NCI-H187 treated with DMSO at 0.1 percent for 48 hours (cell line): Measurements from ENCODE around the gene IFNA21.
"Not testable (repeated sequence)": the region's sequence is repeated elsewhere in the genome, so short reads cannot be mapped to it uniquely, and the experiment has no call there.

Experiments used
- DNase-seq: peaks from one replicate; lab custom pipeline; 2025; lab: John Stamatoyannopoulos, UW

The IFNA21 gene

GRCh38 chr9:21166560-21166959, at the start of gene IFNA21:
Gene IFNA21, minus strand, starts transcription at chr9:21166660. Its CDS starts 48 bp downstream, at chr9:21166612.
- not testable (repeated sequence) for DNase-seq

DNA sequence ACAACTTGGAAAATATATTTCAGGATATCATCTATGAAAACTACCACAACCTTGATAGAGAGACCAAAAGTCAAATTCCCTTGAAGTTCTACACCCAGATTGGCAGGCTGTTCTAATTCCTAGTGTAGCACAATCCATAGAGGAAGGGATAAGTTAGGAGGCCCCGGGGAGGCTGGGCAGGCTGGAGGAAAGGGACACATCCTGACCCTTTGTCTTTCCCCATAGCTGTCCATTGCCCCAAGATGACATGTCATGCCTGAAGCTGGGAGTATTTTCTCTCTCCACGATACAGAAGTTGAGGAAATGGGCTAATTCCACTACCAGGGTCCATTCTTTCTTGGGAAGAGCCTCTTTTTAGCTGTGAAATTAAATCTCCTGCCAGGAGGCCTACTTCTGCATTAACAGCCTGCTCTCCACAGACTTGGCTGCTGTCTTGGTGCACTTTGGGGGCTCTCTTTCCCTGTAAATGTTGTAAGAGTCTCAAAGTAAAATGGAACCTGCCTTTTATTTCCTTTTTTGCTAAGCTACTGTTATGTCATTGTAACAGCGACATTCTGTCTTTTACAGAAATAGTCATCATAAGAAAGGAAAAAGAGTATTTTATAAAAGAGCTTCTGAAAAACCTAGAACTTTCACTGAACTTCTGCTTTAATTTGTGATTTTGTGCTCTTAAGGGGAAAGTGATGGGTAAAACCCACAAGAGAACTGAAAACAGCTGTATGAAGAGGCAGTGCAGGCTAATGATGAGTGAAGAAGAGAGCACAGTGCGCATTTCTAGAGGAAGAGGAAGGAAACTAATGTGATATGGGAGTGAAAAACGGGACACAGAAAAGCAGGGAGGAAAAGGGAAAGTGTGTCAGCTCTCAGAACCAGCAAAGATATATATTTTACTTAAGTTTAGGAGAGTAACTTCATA, 47.2 kb upstream of the IFNA21 start:
- DNase-seq: not testable (repeated sequence)

- not testable (repeated sequence) for DNase-seq
Measured at GRCh38 chr9:21212160-21212559, 45.7 kb upstream of the IFNA21 start.

- not testable (repeated sequence) for DNase-seq
Measured at GRCh38 chr9:21210782-21211181, 44.3 kb upstream of the IFNA21 start.

- no peak for DNase-seq
Measured at GRCh38 chr9:21210311-21210710, 43.9 kb upstream of the IFNA21 start.

GRCh38 chr9:21207043-21207442, 40.6 kb upstream of the IFNA21 start, which contains the start of gene IFNA10:
Gene IFNA10, minus strand, starts transcription at chr9:21207143. Its CDS starts 46 bp downstream, at chr9:21207097.
- not testable (repeated sequence) for DNase-seq

DNA sequence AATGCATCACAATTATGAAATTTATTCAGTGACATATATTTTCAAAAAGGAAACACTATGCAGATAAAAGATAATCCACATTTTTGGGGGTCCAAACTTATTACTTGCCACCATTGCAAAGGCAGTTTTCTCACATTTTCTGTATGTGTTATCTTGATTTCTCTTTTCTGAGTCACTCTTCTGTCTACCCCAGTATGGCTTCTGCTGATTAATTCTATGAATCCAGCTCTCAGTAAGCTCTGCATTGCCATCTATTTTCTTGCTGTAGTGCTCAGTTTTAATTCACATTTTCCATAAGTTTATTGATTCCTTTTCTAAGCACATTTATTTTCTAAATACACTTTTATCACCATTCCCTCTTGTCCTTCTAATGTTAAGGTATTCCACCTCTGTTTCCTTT, 38.7 kb upstream of the IFNA21 start:
- DNase-seq: no peak

DNA sequence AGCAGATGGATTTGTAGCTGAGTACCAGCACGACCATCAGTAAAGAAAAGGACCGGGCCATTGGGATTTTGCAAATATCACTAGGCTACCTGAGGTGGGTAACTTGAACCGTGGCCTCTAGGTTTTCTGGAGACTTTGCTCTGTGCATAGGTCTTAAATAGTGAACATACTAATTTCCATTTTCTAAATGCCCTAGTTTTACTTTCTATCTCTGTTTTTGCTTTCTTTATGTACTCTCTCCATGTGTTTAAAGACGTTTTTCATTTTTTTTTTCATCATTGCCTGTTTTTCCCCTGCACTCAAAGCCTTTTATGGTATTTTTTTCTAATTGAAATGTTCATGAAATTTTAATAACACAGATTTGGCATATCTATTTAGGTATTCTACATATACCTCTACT, 35.6 kb upstream of the IFNA21 start, which contains the start of gene IFNA7:
IFNA7 (minus strand) TSS at position 101 of the 400 bp plus-strand sequence; CDS start at position 61, 40 bp downstream.
- DNase-seq: not testable (repeated sequence)

- DNase-seq: not testable (repeated sequence)
Measured at GRCh38 chr9:21194867-21195776, 28.7 kb upstream of the IFNA21 start.

DNA sequence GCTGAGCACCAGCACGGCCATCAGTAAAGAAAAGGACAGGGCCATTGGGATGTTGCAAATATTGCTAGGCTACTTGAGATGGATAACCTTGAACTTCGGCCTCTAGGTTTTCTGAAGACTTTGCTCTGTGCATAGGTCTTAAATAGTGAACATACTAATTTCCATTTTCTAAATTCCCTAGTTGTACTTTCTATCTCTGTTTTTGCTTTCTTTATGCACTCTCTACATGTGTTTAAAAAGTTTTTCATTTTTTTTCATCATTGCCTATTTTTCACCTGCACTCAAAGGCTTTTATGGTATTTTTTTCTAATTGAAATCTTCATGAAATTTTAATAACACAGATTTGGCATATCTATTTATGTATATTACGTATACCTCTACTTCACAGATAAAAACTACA, 21.0 kb upstream of the IFNA21 start, which contains the start of gene IFNA4:
IFNA4 (minus strand) TSS at position 101 of the 400 bp plus-strand sequence; CDS start at position 45, 56 bp downstream.
- not testable (repeated sequence) for DNase-seq

DNA sequence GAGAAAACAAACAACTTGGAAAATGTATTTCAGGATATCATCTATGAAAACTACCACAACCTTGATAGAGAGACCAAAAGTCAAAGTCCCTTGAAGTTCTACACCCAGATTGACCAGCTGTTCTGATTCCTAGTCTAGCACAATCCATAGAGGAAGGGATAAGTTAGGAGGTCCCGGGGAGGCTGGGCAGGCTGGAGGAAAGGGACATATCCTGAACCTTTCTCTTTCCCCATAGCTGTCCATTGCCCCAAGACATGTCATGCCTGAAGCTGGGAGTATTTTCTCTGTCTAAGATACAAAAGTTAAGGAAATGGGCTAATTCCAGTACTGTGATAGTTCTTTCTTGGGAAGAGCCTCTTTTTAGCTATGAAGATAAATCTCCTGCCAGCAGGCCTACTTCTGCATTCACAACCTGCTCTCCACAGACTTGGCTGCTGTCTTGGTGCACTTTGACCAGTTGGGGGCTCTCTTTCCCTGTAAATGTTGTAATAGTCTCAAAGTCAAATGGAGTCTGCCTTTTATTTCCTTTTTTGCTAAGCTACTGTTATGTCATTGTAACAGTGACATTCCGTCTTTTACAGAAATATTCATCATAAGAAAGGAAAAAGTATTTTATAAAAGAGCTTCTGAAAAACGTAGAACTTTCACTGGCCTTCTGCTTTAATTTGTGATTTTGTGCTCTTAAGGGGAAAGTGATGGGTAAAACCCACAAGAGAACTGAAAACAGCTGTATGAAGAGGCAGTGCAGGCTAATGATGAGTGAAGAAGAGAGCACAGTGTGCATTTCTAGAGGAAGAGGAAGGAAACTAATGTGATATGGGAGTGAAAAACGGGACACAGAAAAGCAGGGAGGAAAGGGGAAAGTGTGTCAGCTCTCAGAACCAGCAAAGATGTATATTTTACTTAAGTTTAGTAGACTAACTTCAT, 16.6 kb upstream of the IFNA21 start:
- DNase-seq: not testable (repeated sequence)

DNA sequence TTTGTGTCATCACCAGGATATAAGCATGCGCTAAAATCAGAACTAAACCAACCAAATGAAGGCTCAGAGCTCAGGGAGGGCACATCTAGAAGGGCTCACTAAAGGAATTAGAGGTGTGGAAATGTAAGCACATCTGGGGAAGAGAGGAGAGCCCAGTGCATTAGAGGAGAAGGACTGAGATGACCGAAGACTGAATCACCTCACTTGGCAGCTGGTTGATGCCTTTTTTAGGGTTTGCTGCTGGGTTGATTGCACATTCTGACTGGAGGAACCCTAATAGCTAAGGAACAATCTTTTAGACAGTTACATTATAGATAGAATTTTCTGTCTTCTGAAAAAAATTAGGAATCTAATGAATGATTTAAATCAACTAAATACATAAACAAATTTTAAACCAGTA, 8.2 kb upstream of the IFNA21 start:
- DNase-seq: no peak

DNA sequence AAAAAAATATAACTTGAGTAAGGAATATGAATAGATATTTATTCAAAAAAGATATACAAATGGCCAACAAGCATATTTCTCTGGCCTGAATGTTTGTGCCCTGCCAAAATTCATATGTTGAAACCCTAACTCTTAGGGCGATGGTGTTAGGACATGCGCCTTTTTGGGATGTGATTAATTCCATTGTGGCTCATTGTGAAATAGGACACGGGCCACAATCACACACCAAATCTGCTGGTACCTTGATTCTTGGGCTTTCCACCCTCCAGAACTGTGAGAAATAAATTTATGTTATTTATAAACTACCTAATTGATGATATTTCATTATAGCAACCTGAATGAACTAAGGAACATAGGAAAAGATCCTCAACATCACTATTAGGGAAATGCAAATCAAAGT, 5.7 kb upstream of the IFNA21 start:
- DNase-seq: no peak

GRCh38 chr9:21171351-21171750, 4.9 kb upstream of the IFNA21 start:
- no peak for DNase-seq

GRCh38 chr9:21165516-21165915, 944 bp downstream of the IFNA21 start:
- DNase-seq: no peak

DNA sequence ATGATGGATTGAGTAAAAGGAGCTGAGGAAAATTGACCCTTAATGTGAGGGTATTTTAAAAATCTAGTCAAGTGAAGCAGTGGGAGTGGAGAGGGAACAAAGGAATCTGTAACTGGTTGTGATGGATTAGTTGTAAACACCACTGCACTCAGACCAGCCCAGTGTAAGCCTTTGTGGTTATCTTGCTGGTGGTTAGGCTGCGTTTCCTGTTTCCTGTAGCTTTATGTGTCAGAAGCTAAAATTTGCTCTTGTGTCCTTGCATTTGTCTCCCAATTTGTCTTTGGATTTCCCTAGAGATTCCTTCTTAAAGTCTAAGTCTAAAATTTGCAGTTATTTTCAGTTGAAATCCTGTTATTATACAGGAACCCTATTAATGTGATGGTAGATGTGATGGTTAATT, 6.3 kb downstream of the IFNA21 start:
- DNase-seq: no peak

GRCh38 chr9:21155501-21155900, 11.0 kb downstream of the IFNA21 start:
- no peak for DNase-seq

- DNase-seq: no peak
Measured at GRCh38 chr9:21154018-21154608, 12.3 kb downstream of the IFNA21 start.

GRCh38 chr9:21153336-21154017, 13.0 kb downstream of the IFNA21 start:
- DNase-seq: no peak

- no peak for DNase-seq
Measured at GRCh38 chr9:21144603-21145002, 21.9 kb downstream of the IFNA21 start.
